ENCODE data around the gene SCYL1. TPM values are rescaled to one million over a fixed set of nuclear protein-coding genes. Genes with fewer than 3 reads are reported as not detected.

SCYL1 gene
- total and polyA plus RNA-seq, 2 donors from 2014 or later = 72.2 to 78.9 TPM

DNA sequence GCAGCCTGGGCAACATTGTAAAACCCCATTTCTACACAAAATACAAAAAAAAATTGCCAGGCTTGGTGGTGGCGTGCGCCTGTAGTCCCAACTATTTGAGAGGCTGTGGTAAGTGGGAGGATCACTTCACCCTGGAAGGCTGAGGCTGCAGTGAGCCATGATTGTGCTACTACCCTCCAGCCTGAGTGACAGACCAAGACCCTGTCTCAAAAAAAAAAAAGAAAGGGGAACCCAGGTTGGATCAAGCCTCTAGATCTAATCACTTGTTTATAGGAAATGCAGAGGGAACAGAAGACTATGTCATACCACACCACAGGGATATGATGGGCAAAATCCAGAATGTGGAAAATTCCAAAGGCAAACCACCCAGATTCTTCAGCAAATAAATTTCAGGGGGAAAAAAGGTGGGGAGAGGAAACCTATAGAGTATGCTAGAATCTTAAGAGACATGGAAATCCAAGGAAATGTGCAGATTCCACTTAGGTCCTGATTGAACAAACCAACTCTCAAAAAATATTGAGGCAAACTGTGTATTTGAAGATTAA is 42.5 kb upstream of the SCYL1 start:
- TF ChIP-seq CTCF (IDR thresholded peaks at IDR 0.05; ENCODE audit: borderline replicate concordance, extremely low read depth, insufficient read depth) = no peak
- H3K36me3 ChIP-seq (ENCODE audit: control insufficient read depth in 2 of 3, insufficient read depth in 3 of 3, low read length in 3 of 3) = no peaks in the 10 kb centered on the region
- H3K4me3 ChIP-seq (ENCODE audit: low read length in 3 of 3) = no peak overlapping the region
- H3K9me3 ChIP-seq (ENCODE audit: control insufficient read depth in 2 of 3, insufficient read depth in 1 of 3, low read length in 3 of 3) = no peaks in the 10 kb centered on the region
- peak overlapping the region in 1 of 3 donors; percentile 20 for H3K9ac ChIP-seq (ENCODE audit: low read length in 3 of 3)
- no peaks in the 10 kb centered on the region for H3K27me3 ChIP-seq (ENCODE audit: control insufficient read depth, insufficient read depth, low read length)
- intact Hi-C loops (cut with DNase I) = no loop called here
- DNase-seq (no peak), FAIRE-seq (no peak)
- H3K27ac ChIP-seq (ENCODE audit: low read depth in 2 of 2, low read length in 2 of 2) = no peak overlapping the region
- peaks cover 11 to 29% (median 26%) of the 10 kb centered on the region in 3 donors for H3K4me1 ChIP-seq (ENCODE audit: control insufficient read depth in 2 of 3, insufficient read depth in 2 of 3, low read depth in 1 of 3, low read length in 3 of 3)

GRCh38 chr11:65485920-65486219 is 39.0 kb upstream of the SCYL1 start:
- TF ChIP-seq CTCF (IDR thresholded peaks at IDR 0.05; ENCODE audit: borderline replicate concordance, extremely low read depth, insufficient read depth) = no peak
- peaks cover 24 to 44% (median 42%) of the 10 kb centered on the region in 3 donors for H3K4me1 ChIP-seq (ENCODE audit: control insufficient read depth in 2 of 3, insufficient read depth in 2 of 3, low read depth in 1 of 3, low read length in 3 of 3)
- no peak overlapping the region for H3K4me3 ChIP-seq (ENCODE audit: low read length in 3 of 3)
- FAIRE-seq = no peak
- intact Hi-C loops (cut with DNase I) = no loop called here
- no peak for DNase-seq
- H3K27ac ChIP-seq (ENCODE audit: low read depth in 2 of 2, low read length in 2 of 2) = peak overlapping the region; percentile 85 to 92
- no peaks in the 10 kb centered on the region for H3K36me3 ChIP-seq (ENCODE audit: control insufficient read depth in 2 of 3, insufficient read depth in 3 of 3, low read length in 3 of 3)
- H3K9me3 ChIP-seq (ENCODE audit: control insufficient read depth in 2 of 3, insufficient read depth in 1 of 3, low read length in 3 of 3) = no peaks in the 10 kb centered on the region
- H3K9ac ChIP-seq (ENCODE audit: low read length in 3 of 3) = peak overlapping the region in 1 of 3 donors; percentile 35
- no peaks in the 10 kb centered on the region for H3K27me3 ChIP-seq (ENCODE audit: control insufficient read depth, insufficient read depth, low read length)

DNA sequence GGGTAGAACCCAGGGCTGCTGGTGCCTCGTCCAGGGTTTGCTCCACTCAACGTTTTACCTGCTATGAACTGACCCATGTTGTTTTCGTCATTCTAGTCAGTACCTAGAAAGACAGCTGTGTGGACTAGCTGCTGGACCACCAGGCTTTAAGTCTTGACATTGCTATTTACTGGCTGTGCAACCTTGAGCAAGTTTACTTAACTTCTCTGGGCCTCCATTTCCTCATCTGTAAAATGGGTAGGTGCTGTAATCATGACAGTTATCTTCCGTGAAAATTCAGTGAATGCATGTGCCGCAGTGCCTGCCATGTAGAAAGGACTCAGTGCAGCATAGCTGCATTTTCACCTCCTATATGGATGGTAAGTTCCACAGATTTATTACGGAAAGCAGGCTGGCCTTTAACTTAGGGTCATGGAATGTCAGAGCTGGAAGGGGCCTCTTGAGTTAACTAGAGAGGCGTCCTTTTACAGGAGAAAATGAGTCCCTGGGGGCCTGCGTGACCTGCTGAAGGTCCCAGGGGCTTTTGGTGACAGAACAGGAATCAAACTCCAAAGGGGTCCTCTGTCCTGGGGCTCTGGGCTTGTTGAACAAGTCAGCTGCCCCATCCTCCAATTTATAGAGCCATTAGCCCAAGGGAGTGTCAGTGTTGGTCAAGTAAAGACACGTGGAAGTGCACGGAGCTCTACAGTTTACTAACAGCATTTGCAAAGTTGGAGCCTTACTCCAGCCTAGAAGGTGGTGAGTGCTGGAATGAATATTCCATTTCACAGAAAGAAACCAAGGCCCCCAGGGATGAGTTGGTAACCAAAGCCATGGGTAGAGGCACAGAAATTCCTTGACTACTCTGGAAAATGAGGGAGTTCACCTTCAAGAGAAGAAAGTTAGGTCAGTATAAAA is 38.1 kb upstream of the SCYL1 start:
- FAIRE-seq = no peak
- Histone ChIP-seq H3K9ac (ENCODE audit: low read length in 3 of 3) (peak overlapping the region in 2 of 3 donors; percentile 1 to 68), H3K27ac (ENCODE audit: low read depth in 2 of 2, low read length in 2 of 2) (peak overlapping the region; percentile 85 to 92), H3K27me3 (ENCODE audit: control insufficient read depth, insufficient read depth, low read length) (no peaks in the 10 kb centered on the region), H3K4me3 (ENCODE audit: low read length in 3 of 3) (peak overlapping the region in 1 of 3 donors; percentile 19), H3K9me3 (ENCODE audit: control insufficient read depth in 2 of 3, insufficient read depth in 1 of 3, low read length in 3 of 3) (no peaks in the 10 kb centered on the region), H3K36me3 (ENCODE audit: control insufficient read depth in 2 of 3, insufficient read depth in 3 of 3, low read length in 3 of 3) (no peaks in the 10 kb centered on the region), H3K4me1 (ENCODE audit: control insufficient read depth in 2 of 3, insufficient read depth in 2 of 3, low read depth in 1 of 3, low read length in 3 of 3) (peaks cover 24 to 52% (median 51%) of the 10 kb centered on the region in 3 donors)
- DNase-seq = peak in 1 of 5 donors; percentile 37
- intact Hi-C loops (cut with DNase I) = no loop called here
- TF ChIP-seq CTCF (IDR thresholded peaks at IDR 0.05; ENCODE audit: borderline replicate concordance, extremely low read depth, insufficient read depth) = no peak
